Endothelial cell of umbilical vein (primary cell): ENCODE measurements around the gene BLOC1S6.

Experiments used
- EZH2 ChIP-seq: IDR thresholded peaks from 2 replicates; pipeline ENCODE4 v1.6.1; 2012; ENCODE audit warnings: borderline replicate concordance, low read depth, mild to moderate bottlenecking, moderate library complexity, low read length, inconsistent platforms; ENCODE audit not compliant: severe bottlenecking
- JUN ChIP-seq: IDR thresholded peaks from 2 replicates; pipeline ENCODE4 v1.6.1; 2011; ENCODE audit warnings: borderline replicate concordance, low read depth; ENCODE audit not compliant: insufficient read length, insufficient read depth
- POLR2A ChIP-seq: IDR thresholded peaks from 2 replicates; pipeline ENCODE4 v1.6.1; 2012; ENCODE audit warnings: low read depth, mild to moderate bottlenecking, control low read depth, low read length
- POLR2AphosphoS5 ChIP-seq: IDR thresholded peaks from 2 replicates; pipeline ENCODE4 v1.6.1; 2012; ENCODE audit warnings: low read depth, mild to moderate bottlenecking, control low read depth, low read length, moderate library complexity; ENCODE audit not compliant: insufficient read depth
- TF ChIP-seq, protein P1 (sequence below), 2 donors: IDR thresholded peaks; 1 replicate in 1 of 2; 2 replicates in 1 of 2; pipeline ENCODE4 v1.5.1; 2011; ENCODE audit warnings: low read length in 2 of 2, mild to moderate bottlenecking in 2 of 2, moderate library complexity in 2 of 2, control low read depth in 1 of 2, inconsistent platforms in 1 of 2, low read depth in 1 of 2; ENCODE audit not compliant: insufficient read depth in 1 of 2; ENCODE audit errors: extremely low read depth in 1 of 2

DNA sequence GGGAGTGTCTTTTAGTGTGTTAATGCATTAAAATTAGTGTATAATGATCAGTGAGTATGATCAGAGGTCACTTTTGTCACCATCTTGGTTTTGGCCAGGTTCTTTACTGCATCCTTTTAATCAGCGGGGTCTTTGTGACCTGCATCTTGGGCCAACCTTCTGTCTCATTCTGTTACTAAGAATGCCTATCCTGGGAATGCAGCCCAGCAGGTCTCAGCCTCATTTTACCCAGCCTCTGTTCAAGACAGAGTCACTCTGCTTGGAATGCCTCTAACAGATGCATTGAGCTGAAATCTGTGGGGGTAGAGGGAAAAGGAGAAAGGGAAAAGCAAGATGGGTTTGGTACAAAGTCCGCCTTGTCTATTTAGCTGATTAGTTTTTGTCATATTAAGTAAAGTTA, 5.3 kb upstream of the BLOC1S6 start:
- no peak for TF ChIP-seq POLR2A
- no peak for TF ChIP-seq EZH2
- TF ChIP-seq, protein P1, sequence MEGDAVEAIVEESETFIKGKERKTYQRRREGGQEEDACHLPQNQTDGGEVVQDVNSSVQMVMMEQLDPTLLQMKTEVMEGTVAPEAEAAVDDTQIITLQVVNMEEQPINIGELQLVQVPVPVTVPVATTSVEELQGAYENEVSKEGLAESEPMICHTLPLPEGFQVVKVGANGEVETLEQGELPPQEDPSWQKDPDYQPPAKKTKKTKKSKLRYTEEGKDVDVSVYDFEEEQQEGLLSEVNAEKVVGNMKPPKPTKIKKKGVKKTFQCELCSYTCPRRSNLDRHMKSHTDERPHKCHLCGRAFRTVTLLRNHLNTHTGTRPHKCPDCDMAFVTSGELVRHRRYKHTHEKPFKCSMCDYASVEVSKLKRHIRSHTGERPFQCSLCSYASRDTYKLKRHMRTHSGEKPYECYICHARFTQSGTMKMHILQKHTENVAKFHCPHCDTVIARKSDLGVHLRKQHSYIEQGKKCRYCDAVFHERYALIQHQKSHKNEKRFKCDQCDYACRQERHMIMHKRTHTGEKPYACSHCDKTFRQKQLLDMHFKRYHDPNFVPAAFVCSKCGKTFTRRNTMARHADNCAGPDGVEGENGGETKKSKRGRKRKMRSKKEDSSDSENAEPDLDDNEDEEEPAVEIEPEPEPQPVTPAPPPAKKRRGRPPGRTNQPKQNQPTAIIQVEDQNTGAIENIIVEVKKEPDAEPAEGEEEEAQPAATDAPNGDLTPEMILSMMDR (IDR thresholded peaks at IDR 0.05; ENCODE audit: extremely low read depth in 1 of 2, insufficient read depth in 1 of 2, low read depth in 1 of 2, low read length in 2 of 2): no peak
- no peak for TF ChIP-seq POLR2AphosphoS5
- TF ChIP-seq JUN: no peak
